ENCODE measurements around the gene AGBL4. TPM values are rescaled to one million over a fixed set of nuclear protein-coding genes. Genes with fewer than 3 reads are reported as not detected.

Gene AGBL4
- total RNA-seq, 1 donor from 2014 or later, result not detected

DNA sequence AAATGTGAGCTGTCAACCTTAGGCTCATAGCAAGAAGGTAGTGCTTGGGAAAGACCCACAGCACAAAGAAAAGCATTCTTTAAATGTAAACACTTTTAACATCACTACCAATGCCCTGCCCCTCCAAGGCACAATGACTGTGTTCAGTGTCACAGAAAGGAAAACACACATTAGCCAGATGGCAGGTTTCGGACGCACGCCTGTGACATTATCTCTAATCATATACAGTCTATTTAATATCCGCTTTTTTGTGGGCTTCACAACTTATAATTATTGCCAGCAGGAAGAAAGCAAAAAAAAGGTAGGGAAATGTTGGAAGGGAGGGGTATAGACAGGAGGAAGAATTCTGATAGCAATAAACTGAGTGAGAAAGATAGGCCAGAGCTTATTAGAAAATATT lies 1134.7 kb downstream of the AGBL4 start:
- Mint-ChIP-seq H3K36me3 (ENCODE audit: unreplicated experiment) (no peaks in the 10 kb centered on the region), H3K27me3 (ENCODE audit: unreplicated experiment) (no peaks in the 10 kb centered on the region), H3K9me3 (ENCODE audit: unreplicated experiment) (no peaks in the 10 kb centered on the region), H3K27ac (ENCODE audit: unreplicated experiment) (no peak overlapping the region), H3K4me3 (ENCODE audit: unreplicated experiment) (no peak overlapping the region), H3K4me1 (ENCODE audit: unreplicated experiment) (no peaks in the 10 kb centered on the region)
- TF ChIP-seq, protein P1, sequence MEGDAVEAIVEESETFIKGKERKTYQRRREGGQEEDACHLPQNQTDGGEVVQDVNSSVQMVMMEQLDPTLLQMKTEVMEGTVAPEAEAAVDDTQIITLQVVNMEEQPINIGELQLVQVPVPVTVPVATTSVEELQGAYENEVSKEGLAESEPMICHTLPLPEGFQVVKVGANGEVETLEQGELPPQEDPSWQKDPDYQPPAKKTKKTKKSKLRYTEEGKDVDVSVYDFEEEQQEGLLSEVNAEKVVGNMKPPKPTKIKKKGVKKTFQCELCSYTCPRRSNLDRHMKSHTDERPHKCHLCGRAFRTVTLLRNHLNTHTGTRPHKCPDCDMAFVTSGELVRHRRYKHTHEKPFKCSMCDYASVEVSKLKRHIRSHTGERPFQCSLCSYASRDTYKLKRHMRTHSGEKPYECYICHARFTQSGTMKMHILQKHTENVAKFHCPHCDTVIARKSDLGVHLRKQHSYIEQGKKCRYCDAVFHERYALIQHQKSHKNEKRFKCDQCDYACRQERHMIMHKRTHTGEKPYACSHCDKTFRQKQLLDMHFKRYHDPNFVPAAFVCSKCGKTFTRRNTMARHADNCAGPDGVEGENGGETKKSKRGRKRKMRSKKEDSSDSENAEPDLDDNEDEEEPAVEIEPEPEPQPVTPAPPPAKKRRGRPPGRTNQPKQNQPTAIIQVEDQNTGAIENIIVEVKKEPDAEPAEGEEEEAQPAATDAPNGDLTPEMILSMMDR (IDR thresholded peaks at IDR 0.05), result no peak
- DNase-seq (ENCODE audit: extremely low spot score, unreplicated experiment), result no peak

DNA sequence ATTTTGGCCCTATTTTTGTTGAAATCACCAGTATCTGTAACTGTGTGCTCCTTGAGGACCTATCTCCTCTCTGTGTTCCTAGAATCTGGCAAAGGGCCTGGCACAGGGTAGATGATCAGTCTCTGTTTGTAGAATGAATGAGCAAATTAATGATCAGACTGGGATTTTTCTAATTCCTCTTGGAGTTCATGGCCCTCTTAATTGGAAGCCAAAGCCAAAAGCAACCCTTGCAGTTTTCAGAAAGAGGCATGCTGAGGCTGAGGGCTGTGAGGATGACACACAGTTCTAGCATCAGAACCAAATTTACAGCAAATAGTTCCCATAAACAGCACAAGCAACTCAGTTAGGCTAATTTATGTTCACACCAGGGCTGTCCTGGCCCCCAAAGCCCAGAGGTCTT lies 1136.0 kb downstream of the AGBL4 start:
- Mint-ChIP-seq H3K36me3 (ENCODE audit: unreplicated experiment) (no peaks in the 10 kb centered on the region), H3K27ac (ENCODE audit: unreplicated experiment) (no peak overlapping the region), H3K9me3 (ENCODE audit: unreplicated experiment) (no peaks in the 10 kb centered on the region), H3K27me3 (ENCODE audit: unreplicated experiment) (no peaks in the 10 kb centered on the region), H3K4me3 (ENCODE audit: unreplicated experiment) (no peak overlapping the region), H3K4me1 (ENCODE audit: unreplicated experiment) (no peaks in the 10 kb centered on the region)
- TF ChIP-seq, protein P1 (IDR thresholded peaks at IDR 0.05), result no peak
- DNase-seq (ENCODE audit: extremely low spot score, unreplicated experiment), result no peak

DNA sequence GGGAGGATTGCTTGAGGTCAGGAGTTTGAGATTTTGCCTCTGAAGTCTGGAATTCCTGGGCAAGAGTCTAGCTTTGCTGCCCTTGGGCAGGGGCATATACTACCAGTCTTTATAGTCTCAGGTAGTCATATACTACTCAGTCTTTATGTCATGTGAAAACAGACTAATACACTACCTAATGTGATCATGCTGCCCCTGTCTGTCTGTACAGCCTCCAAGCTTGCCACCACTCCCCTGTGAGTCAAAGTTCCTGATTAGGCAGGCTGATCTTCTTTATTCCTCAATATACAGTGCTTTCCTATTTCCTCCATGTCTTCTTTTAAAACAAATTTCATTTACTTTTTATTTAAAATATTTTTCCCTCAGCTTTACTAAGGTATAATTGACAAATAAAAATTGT lies 1141.7 kb downstream of the AGBL4 start:
- TF ChIP-seq, protein P1 (IDR thresholded peaks at IDR 0.05), result no peak
- DNase-seq (ENCODE audit: extremely low spot score, unreplicated experiment), result no peak
- Mint-ChIP-seq H3K9me3 (ENCODE audit: unreplicated experiment) (no peaks in the 10 kb centered on the region), H3K36me3 (ENCODE audit: unreplicated experiment) (no peaks in the 10 kb centered on the region), H3K4me3 (ENCODE audit: unreplicated experiment) (no peak overlapping the region), H3K27me3 (ENCODE audit: unreplicated experiment) (no peaks in the 10 kb centered on the region), H3K4me1 (ENCODE audit: unreplicated experiment) (no peaks in the 10 kb centered on the region), H3K27ac (ENCODE audit: unreplicated experiment) (no peak overlapping the region)

DNA sequence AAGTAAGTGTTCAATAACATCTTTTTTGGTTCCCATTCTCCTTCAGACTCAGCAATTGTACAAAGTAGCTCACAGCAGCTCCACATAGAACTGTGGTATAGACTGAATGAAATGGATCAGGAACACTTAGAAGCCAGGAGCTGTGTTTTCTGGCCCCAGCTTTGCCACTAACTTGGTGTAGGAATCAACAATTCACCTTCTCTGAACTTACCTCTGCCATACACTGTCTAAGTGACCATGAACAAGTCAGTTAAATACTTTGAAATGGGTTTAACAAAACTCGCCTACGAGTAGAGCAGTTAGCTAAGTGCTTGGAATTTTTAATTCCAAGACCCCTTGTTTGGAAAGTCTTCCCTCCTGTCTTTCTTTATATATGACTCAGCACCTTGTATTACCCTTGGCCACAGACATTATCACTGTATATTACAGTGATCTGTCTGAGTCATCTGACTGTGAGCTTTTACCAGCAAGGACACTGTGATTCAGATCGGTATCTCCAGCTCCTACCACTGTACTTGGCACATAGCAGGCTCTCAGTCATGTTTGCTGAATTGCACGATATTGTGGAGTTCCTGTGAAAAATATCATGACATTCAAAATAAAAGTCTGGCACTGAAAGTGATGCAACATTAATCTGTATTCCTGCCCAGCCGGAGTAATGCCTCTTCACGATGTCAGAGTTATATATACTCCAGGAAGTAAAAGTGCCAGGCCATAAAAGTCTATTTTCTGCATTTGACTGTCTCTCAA lies 1145.4 kb downstream of the AGBL4 start:
- DNase-seq (ENCODE audit: extremely low spot score, unreplicated experiment), result no peak
- TF ChIP-seq, protein P1 (IDR thresholded peaks at IDR 0.05), result no peak
- Mint-ChIP-seq H3K27me3 (ENCODE audit: unreplicated experiment) (no peaks in the 10 kb centered on the region), H3K36me3 (ENCODE audit: unreplicated experiment) (no peaks in the 10 kb centered on the region), H3K4me3 (ENCODE audit: unreplicated experiment) (no peak overlapping the region), H3K9me3 (ENCODE audit: unreplicated experiment) (no peaks in the 10 kb centered on the region), H3K4me1 (ENCODE audit: unreplicated experiment) (no peaks in the 10 kb centered on the region), H3K27ac (ENCODE audit: unreplicated experiment) (no peak overlapping the region)

DNA sequence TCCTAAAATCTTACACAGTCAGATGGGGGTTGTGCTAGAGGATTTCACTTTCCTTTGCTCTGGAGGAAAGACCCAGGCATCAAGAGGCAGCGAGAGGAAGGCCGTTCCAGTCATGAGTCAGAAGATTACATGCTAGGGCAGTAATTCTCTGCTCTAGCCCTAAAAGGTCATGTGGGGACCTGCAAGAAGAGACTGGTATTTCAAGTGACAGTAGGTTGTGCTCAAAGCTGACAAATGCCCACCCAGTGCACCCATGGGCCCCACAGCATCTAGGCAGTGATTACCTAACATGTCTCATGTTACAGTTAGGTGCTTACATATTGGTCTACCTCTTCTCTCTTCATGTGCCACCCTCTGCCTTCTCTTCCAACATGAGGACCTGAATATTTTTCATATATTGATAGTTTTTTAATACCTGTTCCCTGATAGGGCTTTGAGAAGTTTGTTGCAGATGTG lies 1147.4 kb downstream of the AGBL4 start:
- no peak for DNase-seq (ENCODE audit: extremely low spot score, unreplicated experiment)
- H3K4me3 Mint-ChIP-seq (ENCODE audit: unreplicated experiment), result no peak overlapping the region
- no peak overlapping the region for H3K27ac Mint-ChIP-seq (ENCODE audit: unreplicated experiment)

More for the DNA sequence above, 1147.4 kb downstream of the AGBL4 start:
- no peaks in the 10 kb centered on the region for H3K36me3 Mint-ChIP-seq (ENCODE audit: unreplicated experiment)
- H3K4me1 Mint-ChIP-seq (ENCODE audit: unreplicated experiment), result no peaks in the 10 kb centered on the region
- TF ChIP-seq, protein P1 (IDR thresholded peaks at IDR 0.05), result no peak
- no peaks in the 10 kb centered on the region for H3K9me3 Mint-ChIP-seq (ENCODE audit: unreplicated experiment)
- no peaks in the 10 kb centered on the region for H3K27me3 Mint-ChIP-seq (ENCODE audit: unreplicated experiment)

All from osteocyte (in vitro differentiated cells).